Thyroid gland (tissue), 4 donors: ENCODE data around the gene MOV10. TPM values are rescaled to one million over a fixed set of nuclear protein-coding genes. Genes with fewer than 3 reads are reported as not detected.

Experiments used
- DNase-seq, 2 donors: peaks; one replicate each; pipeline ENCODE4 v3.0.0-alpha.2; 2019
- H3K27ac ChIP-seq, 3 donors: fragments of 200-600 bp; sonication (generic); 1 replicate in 2 of 3; 2 replicates in 1 of 3; pipeline ENCODE4 v1.5.1; 2016 to 2019; ENCODE audit warnings: mild to moderate bottlenecking in 1 of 3, moderate library complexity in 1 of 3
- H3K27me3 ChIP-seq: fragments of 200-600 bp; sonication (generic); one replicate; pipeline ENCODE4 v1.5.1; 2019
- H3K36me3 ChIP-seq, 2 donors: fragments of 200-600 bp; sonication (generic); one replicate each; pipeline ENCODE4 v1.5.1; 2016 to 2019
- H3K4me1 ChIP-seq, 2 donors: fragments of 200-600 bp; sonication (generic); one replicate each; pipeline ENCODE4 v1.5.1; 2017 to 2019
- H3K4me3 ChIP-seq, 3 donors: fragments of 200-600 bp; sonication (generic); replicated peaks in 1 of 3; 1 replicate in 2 of 3; 2 replicates in 1 of 3; pipeline ENCODE4 v1.5.1; 2016; ENCODE audit warnings: mild to moderate bottlenecking in 1 of 3
- H3K9me3 ChIP-seq: fragments of 200-600 bp; sonication (generic); one replicate; pipeline ENCODE4 v1.5.1; 2017
- CTCF ChIP-seq, 6 experiments: fragments of 200-600 bp in 3 of 6; fragments of 450-650 bp in 3 of 6; sonication (generic) in 3 of 6; IDR thresholded peaks; one replicate each; pipeline ENCODE4 v1.5.1; 2016 to 2019; ENCODE audit warnings: antibody characterized with exemption in 6 of 6, mild to moderate bottlenecking in 2 of 6, inconsistent platforms in 1 of 6, moderate library complexity in 1 of 6
- POLR2A ChIP-seq, 2 donors: fragments of 450-650 bp; IDR thresholded peaks; one replicate each; pipeline ENCODE4 v1.6.1; 2017; ENCODE audit warnings: antibody characterized with exemption in 2 of 2, mild to moderate bottlenecking in 2 of 2, moderate library complexity in 1 of 2
- WGBS, 2 donors: methylation state at CpG; one replicate each; pipeline ENCODE4 v1.1.5; 2017; 5-methylcytosine and 5-hydroxymethylcytosine counted together
- intact Hi-C: fragments of 100-400 bp; cut with DNase I; formaldehyde crosslinking; loops from one replicate; pipeline ENCODE4 v1.15.1; 2023
- total RNA-seq, 4 donors: library from RNA; depleted of rRNA; stranded (reverse); fragments of >200 nt; gene quantifications; one replicate each; pipeline ENCODE4 v1.2.3, GENCODE V29; 2016

The MOV10 gene
- total RNA-seq, result 10 to 100 TPM; 20.2 to 27.7 (median 27.5) TPM

GRCh38 chr1:112674440-112674985 is at the start of gene MOV10:
Gene MOV10 (plus strand): TSS chr1:112674659. CDS start chr1:112674913, 254 bp downstream.
- peaks cover 4 to 15% of the 10 kb centered on the region in 2 donors for H3K4me1 ChIP-seq
- H3K27me3 ChIP-seq, result no peaks in the 10 kb centered on the region
- H3K36me3 ChIP-seq, result peaks cover 11 to 12% of the 10 kb centered on the region in 2 donors
- WGBS, 2 donors, result 0% methylated on average over 20 to 24 of the region's 30 CpGs
- TF ChIP-seq POLR2A (IDR thresholded peaks at IDR 0.05) (no peak), CTCF (IDR thresholded peaks at IDR 0.05) (peak in 1 of 6 experiments; percentile 10)
- H3K27ac ChIP-seq, result peak within 1 kb of the TSS; percentile 79 to 92 (median 89)
- intact Hi-C loops, result no loop called here
- no peaks in the 10 kb centered on the region for H3K9me3 ChIP-seq
- peak within 1 kb of the TSS; percentile 70 to 81 (median 80) for H3K4me3 ChIP-seq
- DNase-seq, result peak; percentile 76 to 79

- H3K27me3 ChIP-seq, result no peaks in the 10 kb centered on the region
- H3K4me3 ChIP-seq, result no peak overlapping the region
- no peak overlapping the region for H3K27ac ChIP-seq
- 89 to 100% methylated on average over 2 of the region's 2 CpGs for WGBS, 2 donors
- H3K4me1 ChIP-seq, result peaks cover 23 to 36% of the 10 kb centered on the region in 2 donors
- H3K9me3 ChIP-seq, result no peaks in the 10 kb centered on the region
- TF ChIP-seq POLR2A (IDR thresholded peaks at IDR 0.05), result no peak
- TF ChIP-seq CTCF (IDR thresholded peaks at IDR 0.05), result no peak
- intact Hi-C loops, result no loop called here
- no peaks in the 10 kb centered on the region for H3K36me3 ChIP-seq
- peak; percentile 19 to 25 for DNase-seq
These were observed 48.8 kb upstream of the MOV10 start for GRCh38 chr1:112625696-112626095.

- WGBS, 2 donors, result 95 to 98% methylated on average over 5 of the region's 5 CpGs
- no peak overlapping the region for H3K27ac ChIP-seq
- no peak overlapping the region for H3K4me3 ChIP-seq
These were observed 48.3 kb upstream of the MOV10 start for GRCh38 chr1:112626193-112626592.

GRCh38 chr1:112626887-112627286 is 47.6 kb upstream of the MOV10 start:
- intact Hi-C loops, result no loop called here
- no peaks in the 10 kb centered on the region for H3K9me3 ChIP-seq
- H3K27ac ChIP-seq, result no peak overlapping the region
- H3K4me3 ChIP-seq, result no peak overlapping the region
- TF ChIP-seq CTCF (IDR thresholded peaks at IDR 0.05), result no peak
- TF ChIP-seq POLR2A (IDR thresholded peaks at IDR 0.05), result no peak
- peaks cover 19 to 24% of the 10 kb centered on the region in 2 donors for H3K4me1 ChIP-seq
- DNase-seq, result no peak
- no peaks in the 10 kb centered on the region for H3K36me3 ChIP-seq
- H3K27me3 ChIP-seq, result no peaks in the 10 kb centered on the region

More at GRCh38 chr1:112626193-112626592, 48.3 kb upstream of the MOV10 start:
- Histone ChIP-seq H3K4me1 (peaks cover 19 to 31% of the 10 kb centered on the region in 2 donors), H3K9me3 (no peaks in the 10 kb centered on the region), H3K27me3 (no peaks in the 10 kb centered on the region), H3K36me3 (no peaks in the 10 kb centered on the region)
- no peak for TF ChIP-seq CTCF (IDR thresholded peaks at IDR 0.05)
- no peak for TF ChIP-seq POLR2A (IDR thresholded peaks at IDR 0.05)
- intact Hi-C loops, result no loop called here
- no peak for DNase-seq

GRCh38 chr1:112628516-112628915 is 45.9 kb upstream of the MOV10 start:
- no peaks in the 10 kb centered on the region for H3K27me3 ChIP-seq
- TF ChIP-seq CTCF (IDR thresholded peaks at IDR 0.05) (no peak), POLR2A (IDR thresholded peaks at IDR 0.05) (no peak)
- no peak for DNase-seq
- H3K4me1 ChIP-seq, result peaks cover 19 to 30% of the 10 kb centered on the region in 2 donors
- intact Hi-C loops, result no loop called here
- WGBS, 2 donors, result 88 to 90% methylated on average over 2 of the region's 2 CpGs
- H3K4me3 ChIP-seq, result no peak overlapping the region
- no peak overlapping the region for H3K27ac ChIP-seq
- H3K36me3 ChIP-seq, result no peaks in the 10 kb centered on the region
- H3K9me3 ChIP-seq, result no peaks in the 10 kb centered on the region
